GM21786 (cell line): ENCODE measurements around the gene PGBD5.

Source experiments
- ATAC-seq: cut with Tn5 transposase; IDR thresholded peaks from one replicate; pipeline ENCODE4 v1.9.1; 2021; ENCODE audit not compliant: unreplicated experiment

The PGBD5 gene

DNA sequence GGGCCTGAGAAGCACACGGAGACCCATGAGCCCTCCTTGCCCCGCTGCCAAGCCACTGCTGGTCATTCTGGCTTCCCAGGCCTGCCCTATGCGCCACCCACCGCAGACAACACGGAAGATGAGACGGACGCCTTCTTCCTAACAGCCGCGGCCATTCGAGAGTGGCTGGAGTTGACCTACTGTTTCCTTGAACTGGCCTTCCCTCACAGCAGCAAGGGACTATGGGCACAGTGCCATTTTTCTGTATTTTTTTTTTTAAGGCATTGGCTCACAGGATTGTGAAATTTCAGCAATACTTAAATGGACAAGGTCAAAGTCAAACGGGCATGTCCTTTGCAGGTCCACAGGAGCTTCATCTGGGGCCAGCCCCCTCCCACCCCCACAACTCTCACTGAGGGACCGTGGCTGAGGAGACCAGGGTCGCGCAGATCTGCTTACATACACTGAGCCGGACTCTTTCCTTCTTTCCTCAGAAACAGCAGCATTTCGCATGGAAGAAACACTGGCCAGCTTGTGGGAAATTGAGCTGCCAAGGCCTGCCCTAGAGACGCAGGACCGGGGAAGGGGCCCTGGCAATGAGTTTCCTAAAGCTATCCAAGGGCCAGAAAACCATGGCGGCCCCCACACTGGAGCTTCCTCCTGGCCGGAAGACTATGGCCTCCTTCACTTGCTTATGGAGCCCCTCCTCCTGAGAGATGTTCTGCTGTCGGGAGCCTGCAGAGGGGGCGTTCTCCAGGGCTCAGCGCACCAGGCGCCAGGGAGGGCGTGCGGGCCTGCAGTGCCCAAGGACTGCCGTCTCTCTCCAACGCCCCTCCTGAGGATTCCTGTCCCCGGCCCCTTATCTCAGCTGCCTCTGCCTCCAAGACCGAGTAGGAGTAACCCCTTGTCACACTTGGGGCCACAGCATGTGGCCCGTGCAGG is 98.9 kb downstream of the PGBD5 start:
- ATAC-seq = no peak

DNA sequence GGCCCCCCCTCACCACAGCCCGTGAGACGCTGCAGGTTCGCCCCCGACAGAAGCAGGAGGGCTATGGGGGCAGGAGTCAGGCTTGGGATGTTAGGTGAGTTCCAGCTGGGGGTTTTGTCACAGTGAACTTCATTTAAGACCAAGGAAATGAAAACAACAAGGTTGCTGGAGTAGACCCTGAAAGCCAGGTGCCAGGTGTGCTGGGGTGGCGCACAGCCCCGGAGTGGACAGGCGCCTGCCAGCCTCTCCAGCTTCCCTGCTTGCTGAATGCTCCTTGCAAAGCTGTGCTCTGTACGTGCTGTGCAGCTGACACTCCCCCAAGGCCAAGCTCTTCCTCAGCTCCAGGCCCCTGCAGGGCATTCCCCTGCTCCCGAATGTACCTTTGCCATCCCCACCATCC is 102.4 kb downstream of the PGBD5 start:
- no peak for ATAC-seq

DNA sequence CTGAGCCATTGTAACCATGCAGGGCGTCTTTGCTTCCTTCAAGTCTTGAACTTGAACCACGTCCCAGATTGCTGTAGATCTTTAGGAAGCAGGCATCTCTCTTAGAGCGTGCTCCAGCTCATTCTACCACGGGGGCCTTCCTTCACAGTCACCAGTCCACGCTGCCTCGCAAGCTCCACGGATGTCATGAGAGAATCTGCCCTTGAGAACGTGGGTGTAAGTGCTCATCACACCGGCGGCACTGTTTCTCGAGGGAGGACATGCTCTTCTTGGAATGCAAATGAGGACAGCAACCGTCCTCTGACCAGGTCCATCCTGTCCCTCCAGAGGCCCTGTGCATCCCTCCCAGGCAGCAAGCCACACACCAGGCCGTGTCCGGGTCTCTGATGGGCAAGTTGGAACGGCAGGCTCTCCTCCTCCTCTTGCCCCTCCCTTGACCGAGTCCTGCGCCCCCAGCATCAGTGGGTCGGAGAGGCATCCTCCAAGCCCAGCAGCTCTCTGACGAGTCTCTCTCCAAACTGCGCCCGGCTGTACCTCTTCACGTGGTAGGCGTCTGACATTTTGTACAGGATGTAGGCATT is 103.1 kb downstream of the PGBD5 start:
- no peak for ATAC-seq

DNA sequence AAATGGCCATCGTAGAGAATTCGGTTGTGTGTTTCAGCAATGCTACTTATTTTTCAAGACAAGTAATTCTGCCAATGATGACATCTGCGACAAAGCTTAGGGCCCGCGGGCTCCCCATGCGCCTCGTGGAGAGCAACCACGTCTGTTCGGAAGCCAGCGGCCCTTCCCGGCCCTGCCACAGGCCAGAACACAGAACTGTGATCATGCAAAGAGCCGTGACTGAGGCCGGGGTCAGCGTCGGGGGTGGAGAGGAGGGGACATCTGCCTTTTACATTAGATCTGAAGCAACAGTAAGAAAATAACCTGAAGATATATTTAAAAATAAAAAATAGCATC is 103.7 kb downstream of the PGBD5 start:
- ATAC-seq = no peak

DNA sequence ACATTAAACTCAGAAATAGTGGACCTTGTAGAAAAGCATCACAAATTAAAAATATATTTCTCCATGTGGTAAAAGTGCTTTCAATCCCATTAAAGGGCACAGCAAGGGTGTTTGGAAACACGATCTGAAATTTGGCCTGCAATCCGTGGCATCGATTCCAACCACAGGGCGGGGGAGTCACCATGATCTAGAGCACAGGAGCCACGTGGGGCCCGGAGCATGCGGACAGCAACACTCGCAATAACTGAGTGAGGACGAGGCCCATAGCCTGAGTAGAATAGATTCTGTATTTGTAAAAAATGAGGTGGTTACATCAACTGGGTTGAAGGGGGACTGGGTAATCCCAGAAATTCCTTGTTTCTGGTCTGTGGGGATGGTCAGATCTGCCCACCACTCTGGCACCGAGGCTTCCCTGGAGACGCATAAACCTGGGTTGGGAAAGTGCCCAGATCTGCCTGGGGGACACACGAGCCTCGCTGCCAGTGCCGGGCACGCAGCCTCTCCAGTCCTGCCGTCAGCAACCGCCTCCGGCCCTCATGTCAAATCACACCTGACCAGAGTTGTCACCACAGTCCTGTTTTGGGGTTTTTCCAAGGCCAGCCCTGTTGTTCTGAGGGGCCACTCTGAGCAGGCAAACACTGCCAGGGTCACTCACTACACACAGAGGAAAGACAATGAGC is 104.3 kb downstream of the PGBD5 start:
- ATAC-seq = no peak

DNA sequence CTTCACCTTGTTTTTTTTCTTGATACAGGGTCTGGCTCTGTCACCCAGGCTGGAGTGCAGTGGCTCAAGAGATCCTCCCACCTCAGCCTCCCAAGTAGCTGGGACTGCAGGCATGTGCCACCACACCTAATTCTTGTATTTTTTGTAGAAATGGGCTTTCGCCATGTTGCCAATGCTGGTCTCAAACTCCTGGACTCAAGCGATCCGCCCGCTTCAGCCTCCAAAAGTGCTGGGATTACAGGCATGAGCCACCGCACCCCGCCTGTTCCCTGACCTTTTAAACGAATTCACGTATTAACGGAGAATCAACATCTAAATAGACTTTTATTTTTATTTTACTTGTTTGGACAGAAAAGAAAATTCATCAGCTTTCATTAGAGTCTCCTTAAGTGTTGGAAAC is 104.8 kb downstream of the PGBD5 start:
- ATAC-seq = no peak

DNA sequence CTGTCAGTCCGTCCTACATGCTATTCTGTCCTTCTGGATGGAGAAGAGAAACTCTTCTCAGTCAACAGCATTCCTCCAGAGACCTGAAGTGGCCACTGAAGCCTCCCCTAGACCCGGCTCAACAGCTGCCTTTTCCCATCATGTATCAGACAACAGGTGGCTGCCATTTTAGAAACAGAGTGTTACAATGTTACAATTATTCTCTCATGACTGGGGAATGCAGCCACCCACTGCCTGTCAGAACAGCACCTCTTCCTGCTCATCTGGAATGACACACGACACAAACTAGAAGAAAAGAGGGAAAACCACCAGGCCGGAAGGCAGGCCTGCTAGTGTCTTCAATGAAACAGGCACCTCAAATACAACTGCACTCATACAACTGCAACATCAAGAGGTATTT is 105.3 kb downstream of the PGBD5 start:
- no peak for ATAC-seq

DNA sequence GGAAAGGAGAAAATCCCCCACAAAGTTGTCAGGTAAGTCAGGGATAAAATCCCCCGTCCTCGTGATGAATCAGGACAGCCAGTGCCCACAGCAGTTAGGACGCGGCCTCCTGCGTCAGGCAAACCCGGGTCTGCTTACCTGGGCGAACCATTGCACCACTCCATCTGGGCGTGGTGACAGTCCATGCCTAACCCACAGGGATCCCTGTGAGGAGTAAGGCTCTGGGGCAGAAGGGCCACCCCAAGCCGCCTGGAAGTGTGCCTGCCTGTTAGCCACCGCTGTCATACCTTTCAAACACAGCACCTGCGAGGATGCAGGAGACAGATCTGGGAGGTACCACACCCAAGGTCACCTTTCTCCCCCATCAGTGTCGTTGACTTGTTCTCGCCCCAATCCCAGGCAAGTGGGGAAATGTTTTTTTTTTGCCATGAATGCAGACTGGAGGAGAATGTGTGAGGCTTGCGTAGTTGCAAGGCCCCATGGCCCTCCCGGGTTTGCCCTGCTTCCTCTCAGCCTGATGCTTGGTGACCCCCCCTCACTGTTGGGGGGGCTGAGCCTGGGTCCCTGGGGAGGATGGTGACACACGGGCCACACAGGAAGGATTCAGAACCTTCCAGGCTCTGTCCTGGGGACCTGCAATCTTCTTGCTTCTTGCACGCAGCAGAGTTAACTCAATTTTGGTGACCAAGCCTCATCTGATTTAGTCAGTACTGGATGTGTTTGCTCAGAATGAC is 107.0 kb downstream of the PGBD5 start:
- no peak for ATAC-seq

DNA sequence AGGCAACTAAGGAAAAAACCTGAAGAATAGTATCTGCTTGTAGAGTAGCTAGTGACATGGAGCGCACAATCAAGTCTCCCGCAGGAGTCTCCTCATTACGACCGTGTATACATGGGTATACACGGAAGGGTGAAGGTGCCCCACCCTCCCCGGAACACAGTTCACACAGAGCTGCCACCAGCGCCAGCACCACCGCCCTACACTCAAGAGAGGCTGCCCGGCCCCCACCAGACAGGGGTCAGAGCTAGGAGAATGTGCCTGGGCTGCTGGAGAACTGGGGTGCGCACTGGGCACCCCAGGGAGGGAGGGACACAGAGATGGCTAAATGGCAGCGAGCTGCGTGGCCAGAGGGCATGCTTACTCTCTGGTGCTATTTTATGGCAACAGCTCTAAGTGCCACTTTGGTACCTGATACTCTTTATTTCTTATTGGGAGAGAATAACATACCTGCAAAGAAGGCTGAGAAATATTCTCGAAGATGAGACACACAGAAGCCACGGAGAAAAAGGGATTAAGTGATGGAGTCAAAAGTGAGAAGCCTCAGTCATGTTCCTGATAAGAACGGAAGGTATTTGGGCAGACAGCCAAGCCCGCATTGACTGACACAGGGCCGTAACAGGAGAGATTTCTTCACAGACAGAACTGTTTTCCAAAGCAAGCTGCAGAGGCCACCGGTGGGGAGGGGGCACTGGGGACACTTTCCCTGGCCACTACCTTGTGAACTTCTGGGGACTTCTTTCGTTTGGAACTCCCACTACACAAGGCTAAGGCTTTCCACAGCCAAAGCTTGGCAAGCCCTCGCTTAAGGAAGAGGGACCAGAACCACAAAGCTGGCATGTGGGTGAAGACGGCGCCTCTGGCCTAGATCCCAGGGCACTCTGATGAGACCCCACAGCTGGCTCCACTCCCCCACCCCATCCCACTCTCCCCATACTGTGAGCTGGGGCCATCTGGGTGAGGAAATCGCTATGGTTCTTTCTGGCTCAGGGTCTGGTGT is 108.0 kb downstream of the PGBD5 start:
- ATAC-seq = no peak

DNA sequence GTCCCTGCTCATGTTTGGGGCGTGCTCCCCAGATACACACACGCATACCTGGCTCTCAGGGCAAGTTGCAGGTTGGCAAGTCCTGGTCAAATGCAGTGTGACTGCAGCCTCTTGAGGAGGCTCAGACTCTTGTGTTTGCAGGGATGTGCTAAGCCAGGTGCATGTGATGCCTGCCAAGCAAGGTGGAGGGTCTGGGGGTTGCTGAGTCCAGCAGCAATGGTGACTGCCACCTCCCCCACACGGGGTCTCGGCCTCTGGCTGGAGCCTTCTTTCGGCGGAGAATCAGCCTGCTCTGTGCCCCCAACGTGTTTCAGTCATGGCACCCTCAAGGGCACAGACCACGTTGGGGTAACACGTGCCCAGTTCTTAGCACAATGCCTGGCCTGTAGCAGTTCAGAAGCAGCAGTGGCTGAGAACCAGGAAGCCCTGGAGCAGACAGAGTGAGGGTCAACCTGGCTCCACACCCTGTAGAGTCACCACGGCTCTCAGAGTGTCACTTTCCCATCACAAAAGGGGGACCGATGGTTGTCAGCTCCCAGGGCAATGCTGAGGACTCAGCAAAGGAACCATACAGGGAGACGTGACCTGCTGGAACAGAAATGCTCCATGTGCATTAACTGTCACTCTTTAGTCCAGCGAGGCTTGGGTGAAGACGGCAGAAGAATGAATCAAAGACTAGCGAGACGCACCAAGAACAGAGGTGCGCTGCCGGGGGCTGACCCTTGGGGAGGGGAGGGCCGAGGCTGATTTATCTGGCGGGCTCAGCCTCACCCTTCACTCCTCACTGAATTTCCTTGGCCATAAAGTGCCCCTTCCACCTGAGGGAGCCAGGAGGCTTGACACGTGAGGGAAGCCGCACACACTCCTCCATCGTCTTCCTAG is 109.0 kb downstream of the PGBD5 start:
- ATAC-seq = no peak

DNA sequence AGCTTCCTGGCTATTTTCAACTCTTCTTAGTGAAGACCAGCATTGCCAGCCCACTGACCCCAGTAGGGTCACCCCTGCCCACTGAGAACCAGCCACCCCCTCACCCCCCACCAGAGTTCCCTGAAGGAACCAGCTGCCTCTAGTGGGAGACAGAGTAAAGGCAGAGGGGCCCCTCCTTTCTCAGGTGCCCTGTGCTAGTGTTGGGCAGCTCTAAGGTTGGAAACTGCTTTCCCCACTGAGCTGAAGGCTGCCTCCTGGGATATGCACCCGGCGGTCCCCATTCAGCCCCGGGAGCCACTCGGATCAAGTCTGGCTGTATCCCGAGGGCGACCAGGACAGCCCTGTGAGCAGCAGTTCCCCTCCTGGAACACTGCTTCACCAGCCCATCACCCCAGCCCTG is 111.0 kb downstream of the PGBD5 start:
- no peak for ATAC-seq

DNA sequence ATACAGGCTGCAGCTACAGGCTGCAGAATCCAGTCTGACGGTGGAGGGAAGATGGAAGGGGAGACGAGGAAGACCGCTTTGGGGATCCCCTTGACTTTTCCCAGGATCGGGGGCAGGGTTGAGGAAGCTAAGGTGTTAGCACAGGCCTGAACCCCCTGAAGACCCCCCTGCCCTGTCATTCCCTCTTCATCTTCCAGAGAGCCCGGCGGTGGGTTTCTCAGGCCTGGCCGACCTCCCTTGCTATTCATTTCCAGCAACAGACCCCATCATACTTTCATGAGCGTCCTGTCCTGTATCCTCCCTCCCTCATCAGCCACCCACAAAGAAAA is 112.0 kb downstream of the PGBD5 start:
- ATAC-seq = no peak

DNA sequence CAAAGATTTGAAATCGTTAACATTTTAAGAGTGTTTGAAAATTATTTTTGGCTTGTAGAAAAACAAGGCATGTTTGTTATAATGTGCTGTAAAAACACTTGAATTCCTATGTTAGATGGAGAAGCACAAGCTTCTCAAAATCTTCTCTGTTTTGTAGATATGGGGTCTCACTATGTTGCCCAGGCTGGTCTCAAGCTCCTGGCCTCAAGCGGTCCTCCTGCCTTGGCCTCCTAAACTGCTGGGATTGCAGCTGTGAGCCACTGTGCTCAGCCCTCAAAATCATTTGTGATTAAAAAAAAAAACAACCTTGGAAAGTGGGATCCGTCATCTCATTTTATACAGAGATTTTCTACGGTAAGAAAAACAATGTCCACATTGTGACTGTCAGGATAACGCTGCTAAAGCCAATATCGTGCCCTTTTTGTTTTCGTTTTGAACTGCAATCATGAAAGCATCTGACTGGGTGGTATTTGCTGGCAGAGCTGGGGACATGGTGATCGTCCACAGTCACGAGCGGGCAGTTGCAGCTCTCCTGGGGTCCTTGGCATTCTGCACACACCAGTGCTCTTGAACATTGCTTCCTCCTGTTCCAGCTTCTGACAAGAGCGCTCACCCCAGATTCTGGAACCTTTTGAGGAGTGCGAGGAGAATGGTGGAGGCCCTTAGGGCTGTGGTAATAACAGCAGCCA is 112.5 kb downstream of the PGBD5 start:
- no peak for ATAC-seq

DNA sequence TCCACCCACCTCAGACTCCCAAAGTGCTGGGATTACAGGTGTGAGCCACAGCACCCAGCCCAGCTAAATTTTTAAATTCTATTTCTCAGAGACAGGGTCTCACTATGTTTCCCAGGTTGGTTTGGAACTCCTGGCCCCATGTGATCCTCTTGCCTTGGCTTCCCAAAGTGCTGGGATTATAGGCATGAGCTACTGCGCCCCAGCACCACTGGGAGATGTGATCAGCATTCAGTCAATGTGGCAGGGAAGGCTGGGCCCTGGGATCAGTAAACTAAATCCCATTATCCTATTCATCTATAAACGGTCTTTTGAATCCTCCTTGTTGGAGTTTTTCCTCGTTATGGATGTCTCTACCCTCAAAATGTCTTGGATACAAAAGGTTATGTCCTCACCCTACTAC is 113.5 kb downstream of the PGBD5 start:
- no peak for ATAC-seq

DNA sequence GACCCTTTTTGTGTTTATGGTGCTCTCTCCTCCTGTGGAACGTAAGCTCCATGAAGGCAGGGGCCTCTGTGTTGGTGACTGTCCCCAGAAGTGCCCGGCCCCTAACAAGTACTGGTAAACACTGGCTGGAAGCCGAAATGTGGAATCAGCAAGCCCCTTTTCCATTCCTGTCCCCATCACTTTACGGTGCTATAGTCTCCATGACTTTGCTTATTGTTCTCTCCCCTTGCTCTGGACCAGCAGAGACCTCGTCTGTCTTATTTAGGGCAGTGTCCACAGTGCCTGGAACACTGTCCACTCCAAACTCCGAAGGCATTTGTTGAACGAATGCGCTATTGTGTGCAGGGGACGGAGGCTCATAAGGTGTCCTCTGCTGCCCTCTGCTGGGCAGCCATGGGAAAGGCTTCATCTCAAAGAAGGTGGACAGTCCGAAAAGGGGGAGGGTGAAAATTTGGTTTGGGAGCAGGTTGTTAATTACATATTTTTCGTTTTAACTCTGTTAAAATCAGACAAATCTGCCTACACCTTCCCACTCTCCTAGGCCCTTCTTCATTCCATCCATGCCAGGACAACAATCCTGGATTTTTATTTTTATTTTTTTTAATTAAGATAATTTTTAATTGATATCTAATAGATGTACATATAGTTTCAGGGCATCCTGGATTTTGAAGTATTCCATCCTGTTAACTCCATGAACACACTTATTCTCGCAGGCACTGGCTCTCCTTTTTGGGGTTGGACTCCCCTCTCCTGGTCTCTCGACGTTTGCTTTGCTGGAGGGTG is 115.6 kb downstream of the PGBD5 start:
- peak; percentile 44 for ATAC-seq

DNA sequence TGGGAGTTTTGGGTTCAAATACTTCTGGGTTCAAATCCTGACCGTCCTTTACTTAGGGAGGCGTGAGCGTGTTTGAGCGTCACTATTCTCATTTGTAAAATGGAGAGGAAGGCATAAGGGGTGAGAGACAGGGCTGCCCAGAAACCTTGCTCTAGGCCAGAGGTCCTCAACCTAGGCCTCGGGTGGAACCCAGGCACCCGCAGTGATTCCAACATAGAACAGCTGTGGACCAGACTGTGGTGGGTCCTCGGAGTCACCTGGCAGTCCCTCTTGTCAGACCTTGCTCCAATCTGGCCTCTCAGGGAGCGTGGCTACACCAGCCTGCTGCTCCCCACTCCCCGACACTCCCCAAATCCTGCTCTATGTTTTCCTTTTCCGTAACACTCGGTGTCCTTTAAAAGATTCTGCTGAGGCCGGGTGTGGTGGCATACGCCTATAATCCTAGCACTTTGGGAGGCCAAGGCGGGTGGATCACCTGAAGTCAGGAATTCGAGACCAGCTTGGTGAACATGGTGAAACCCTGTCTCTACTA is 116.4 kb downstream of the PGBD5 start:
- no peak for ATAC-seq

DNA sequence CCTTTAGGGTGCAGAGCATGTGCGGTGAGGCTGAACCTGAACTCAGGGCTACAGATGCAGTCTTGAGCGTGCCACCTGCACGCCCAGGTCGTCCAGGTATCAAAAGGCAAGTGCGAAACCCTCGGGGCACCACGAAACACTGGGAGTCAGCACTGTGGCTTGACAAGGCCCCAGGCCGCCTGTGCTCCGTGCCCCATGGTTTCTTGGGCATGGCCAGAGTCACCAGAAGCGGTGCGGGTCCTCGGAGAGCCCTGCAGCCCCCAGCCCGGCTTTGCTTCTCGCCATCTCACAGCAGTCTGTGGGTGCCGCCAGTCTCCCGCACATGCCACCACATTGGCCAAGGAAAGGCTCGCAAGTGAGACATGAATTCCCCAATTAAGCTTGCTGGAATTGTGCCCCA is 117.3 kb downstream of the PGBD5 start:
- ATAC-seq = no peak

DNA sequence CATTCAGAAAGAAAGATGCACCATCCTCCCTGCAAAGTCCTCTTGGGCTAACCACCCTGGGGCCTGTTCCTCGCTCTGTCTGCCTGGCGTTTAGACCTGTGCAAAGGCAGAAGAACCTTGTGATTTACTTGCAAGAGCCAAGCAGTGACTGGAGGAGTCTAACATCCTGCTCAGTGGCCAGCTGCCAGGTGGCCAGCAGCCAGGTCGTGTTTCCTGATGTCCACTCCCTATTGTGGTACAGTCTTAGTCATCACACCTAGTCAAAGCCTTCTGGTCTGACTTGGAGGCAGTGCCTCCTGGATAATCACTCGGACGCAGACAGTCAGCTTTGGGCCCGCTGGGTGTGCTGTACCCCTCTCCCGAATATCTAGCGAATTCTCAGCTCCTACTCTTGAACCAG is 118.1 kb downstream of the PGBD5 start:
- no peak for ATAC-seq
